Gastroesophageal sphincter (tissue), 3 donors: ENCODE results near the gene MAP3K20.
"Not testable (repeated sequence)": the region's sequence is repeated elsewhere in the genome, so short reads cannot be mapped to it uniquely, and the experiment has no call there.

Experiments
- EP300 ChIP-seq: sonication (generic); formaldehyde crosslinking; IDR thresholded peaks from one replicate; pipeline ENCODE4 v1.6.1; 2017; ENCODE audit warnings: antibody characterized with exemption, mild to moderate bottlenecking
- POLR2A ChIP-seq, 2 donors: fragments of 450-650 bp; IDR thresholded peaks; one replicate each; pipeline ENCODE4 v1.6.1; 2017; ENCODE audit warnings: antibody characterized with exemption in 2 of 2, mild to moderate bottlenecking in 2 of 2, moderate library complexity in 1 of 2
- POLR2AphosphoS5 ChIP-seq: sonication (generic); formaldehyde crosslinking; IDR thresholded peaks from one replicate; pipeline ENCODE4 v1.6.1; 2017; ENCODE audit warnings: antibody characterized with exemption
- TF ChIP-seq, protein P1 (sequence below), 4 experiments: fragments of 200-600 bp in 2 of 4; fragments of 450-650 bp in 2 of 4; sonication (generic) in 1 of 4; IDR thresholded peaks; one replicate each; pipeline ENCODE4 v1.5.1; 2017 to 2019; ENCODE audit warnings: antibody characterized with exemption in 4 of 4, mild to moderate bottlenecking in 2 of 4, moderate library complexity in 2 of 4

GRCh38 chr2:173093617-173094016 lies 18.0 kb downstream of the MAP3K20 start:
- TF ChIP-seq, protein P1, sequence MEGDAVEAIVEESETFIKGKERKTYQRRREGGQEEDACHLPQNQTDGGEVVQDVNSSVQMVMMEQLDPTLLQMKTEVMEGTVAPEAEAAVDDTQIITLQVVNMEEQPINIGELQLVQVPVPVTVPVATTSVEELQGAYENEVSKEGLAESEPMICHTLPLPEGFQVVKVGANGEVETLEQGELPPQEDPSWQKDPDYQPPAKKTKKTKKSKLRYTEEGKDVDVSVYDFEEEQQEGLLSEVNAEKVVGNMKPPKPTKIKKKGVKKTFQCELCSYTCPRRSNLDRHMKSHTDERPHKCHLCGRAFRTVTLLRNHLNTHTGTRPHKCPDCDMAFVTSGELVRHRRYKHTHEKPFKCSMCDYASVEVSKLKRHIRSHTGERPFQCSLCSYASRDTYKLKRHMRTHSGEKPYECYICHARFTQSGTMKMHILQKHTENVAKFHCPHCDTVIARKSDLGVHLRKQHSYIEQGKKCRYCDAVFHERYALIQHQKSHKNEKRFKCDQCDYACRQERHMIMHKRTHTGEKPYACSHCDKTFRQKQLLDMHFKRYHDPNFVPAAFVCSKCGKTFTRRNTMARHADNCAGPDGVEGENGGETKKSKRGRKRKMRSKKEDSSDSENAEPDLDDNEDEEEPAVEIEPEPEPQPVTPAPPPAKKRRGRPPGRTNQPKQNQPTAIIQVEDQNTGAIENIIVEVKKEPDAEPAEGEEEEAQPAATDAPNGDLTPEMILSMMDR (IDR thresholded peaks at IDR 0.05) = not testable (repeated sequence)
- TF ChIP-seq EP300; POLR2A (IDR thresholded peaks at IDR 0.05); POLR2AphosphoS5: not testable (repeated sequence)
